Omental fat pad (tissue), 4 donors: Measurements from ENCODE around the gene VDR. TPM values are rescaled to one million over a fixed set of nuclear protein-coding genes. Genes with fewer than 3 reads are reported as not detected.

Source experiments
- ATAC-seq: fragments of 150-250 bp; one replicate; pipeline ENCODE4 v1.9.1; 2016; ENCODE audit warnings: mild to moderate bottlenecking, moderate library complexity; ENCODE audit not compliant: low FRiP score
- DNase-seq: peaks from one replicate; pipeline ENCODE4 v3.0.0-alpha.2; 2019; ENCODE audit warnings: low spot score
- CTCF ChIP-seq, 3 donors: fragments of 450-650 bp; IDR thresholded peaks; one replicate each; pipeline ENCODE4 v1.5.1; 2016 to 2017; ENCODE audit warnings: antibody characterized with exemption in 3 of 3, mild to moderate bottlenecking in 3 of 3, moderate library complexity in 2 of 3
- total RNA-seq, 4 donors: library from RNA; depleted of rRNA; stranded (reverse); fragments of >200 nt; gene quantifications; one replicate each; pipeline ENCODE4 v1.1.0, GENCODE V29; 2016

The VDR gene
- total RNA-seq, 4 donors from 2014 or later, result 2.8 to 10.0 (median 6.3) TPM

DNA sequence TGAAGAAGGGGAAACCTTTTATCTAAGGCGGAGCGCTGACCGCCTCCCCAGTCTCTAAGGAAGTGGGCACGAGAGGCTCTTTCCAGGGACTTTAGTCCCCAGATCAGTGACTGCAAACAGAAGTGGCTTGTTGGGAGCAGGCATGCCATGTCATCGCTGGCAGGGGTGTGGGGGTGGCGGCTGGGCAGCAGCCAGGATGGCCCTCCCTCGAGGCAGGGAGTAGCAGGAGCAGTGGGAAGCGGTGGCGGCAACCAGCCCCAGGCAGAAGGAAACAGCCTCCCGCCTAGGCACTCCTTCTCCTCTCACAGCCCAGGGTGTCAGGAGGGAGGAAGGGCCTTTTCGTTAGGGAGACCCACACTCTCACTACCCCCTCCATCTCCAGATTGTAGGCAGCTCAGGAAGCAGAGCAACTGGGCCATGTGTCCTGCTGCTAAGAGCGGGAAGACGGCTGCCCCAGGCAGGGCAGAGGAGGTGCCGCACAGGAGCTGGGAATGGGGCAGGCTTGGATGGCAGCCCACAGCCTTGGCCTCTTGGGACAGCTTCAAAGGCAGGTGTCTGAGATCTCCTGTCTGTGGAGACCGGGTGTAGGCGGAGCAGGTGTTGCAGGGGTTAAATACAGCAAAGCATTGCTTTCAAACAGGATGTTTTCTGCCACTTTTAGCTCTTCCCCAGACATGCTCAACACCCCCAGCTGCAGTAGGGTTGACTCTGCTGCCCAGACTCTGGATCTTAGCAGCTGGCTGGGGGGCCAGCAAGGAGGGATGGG lies 21.8 kb downstream of the VDR start:
- no peak for TF ChIP-seq CTCF (IDR thresholded peaks at IDR 0.05)
- ATAC-seq, result no peak
- no peak for DNase-seq

GRCh38 chr12:47881826-47882427 lies 22.9 kb downstream of the VDR start:
- TF ChIP-seq CTCF (IDR thresholded peaks at IDR 0.05), result no peak
- DNase-seq (no peak), ATAC-seq (peak; percentile 69)

DNA sequence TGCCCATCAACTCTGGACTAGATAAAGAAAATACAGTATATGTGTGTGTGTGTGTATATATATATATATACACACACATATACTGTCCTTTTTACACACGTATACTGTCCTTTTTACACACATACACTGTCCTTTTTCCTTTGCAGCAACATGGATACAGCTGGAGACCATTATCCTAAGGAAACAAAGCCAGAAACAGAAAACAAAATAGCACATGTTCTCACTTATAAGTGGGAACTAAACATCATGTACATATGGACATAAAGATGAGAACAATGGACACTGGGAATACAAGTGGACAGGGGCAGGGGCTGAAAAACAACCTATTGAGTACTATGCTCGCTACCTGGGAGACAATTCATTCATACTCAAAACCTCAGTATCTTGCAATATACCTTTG lies 23.7 kb downstream of the VDR start:
- ATAC-seq (no peak), DNase-seq (no peak)
- TF ChIP-seq CTCF (IDR thresholded peaks at IDR 0.05), result no peak

GRCh38 chr12:47878918-47879481 lies 25.8 kb downstream of the VDR start:
- ATAC-seq (no peak), DNase-seq (no peak)
- TF ChIP-seq CTCF (IDR thresholded peaks at IDR 0.05), result no peak

GRCh38 chr12:47878293-47878917 lies 26.4 kb downstream of the VDR start:
- ATAC-seq (no peak), DNase-seq (no peak)
- TF ChIP-seq CTCF (IDR thresholded peaks at IDR 0.05), result no peak

DNA sequence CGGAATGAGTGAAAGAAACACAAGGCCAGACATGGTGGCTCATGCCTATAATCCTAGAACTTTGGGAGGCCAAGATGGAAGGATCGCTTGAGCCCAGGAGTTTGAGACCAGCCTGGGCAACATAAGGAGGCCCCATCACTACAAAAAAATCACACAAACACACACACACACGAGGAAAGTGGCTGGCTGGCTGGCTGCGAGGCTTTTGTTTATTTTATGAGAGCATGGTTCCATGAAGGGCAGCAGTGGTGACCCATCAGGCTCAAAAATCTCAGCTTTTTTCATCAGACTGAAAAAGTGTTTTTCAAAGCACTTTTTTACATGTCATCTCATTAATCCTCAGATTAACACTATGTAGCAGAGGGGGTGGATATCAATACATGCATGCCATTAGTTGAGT lies 27.7 kb downstream of the VDR start:
- TF ChIP-seq CTCF (IDR thresholded peaks at IDR 0.05), result no peak
- ATAC-seq (no peak), DNase-seq (no peak)
